IMR-90 (cell line): ENCODE results near the gene UBASH3B.

Experiments
- CTCF ChIP-seq: conservative IDR thresholded peaks from 2 replicates; pipeline ENCODE4 v1.5.1; 2012; ENCODE audit warnings: mild to moderate bottlenecking, low read depth, low read length, improper control_type of control experiment
- MXI1 ChIP-seq: IDR thresholded peaks from 2 replicates; pipeline ENCODE4 v1.6.1; 2012; ENCODE audit warnings: low read depth, mild to moderate bottlenecking, low read length, moderate library complexity, borderline replicate concordance

DNA sequence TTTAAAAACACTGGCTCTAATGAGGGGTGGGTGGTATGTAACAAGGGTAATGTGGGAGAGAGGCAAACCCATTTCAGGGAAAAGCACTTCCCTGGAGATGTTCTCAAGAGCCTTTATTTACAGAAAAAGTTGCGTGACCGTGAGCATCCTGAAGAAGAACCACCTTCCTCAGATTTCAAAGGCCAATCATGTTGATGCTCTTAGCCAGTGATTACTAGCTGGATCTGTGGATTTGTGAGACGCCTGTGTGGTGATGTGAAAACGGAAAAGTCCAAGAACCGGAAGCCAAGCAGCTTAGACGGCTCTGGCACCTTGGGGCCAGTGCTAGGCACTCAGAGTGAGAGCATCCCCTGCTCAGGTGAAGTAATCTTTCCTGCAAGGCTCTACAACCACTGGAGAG lies 12.6 kb upstream of the UBASH3B start:
- TF ChIP-seq MXI1 (no peak), CTCF (no peak)
